Stomach (tissue), 4 donors: ENCODE data around the gene ZNF83.

Source experiments
- CTCF ChIP-seq, 7 experiments: fragments of 450-650 bp in 4 of 7; fragments of 200-600 bp in 3 of 7; sonication (generic) in 3 of 7; IDR thresholded peaks; one replicate each; pipeline ENCODE4 v1.5.1; 2016 to 2019; ENCODE audit warnings: antibody characterized with exemption in 7 of 7, control low read depth in 2 of 7, mild to moderate bottlenecking in 1 of 7
- EP300 ChIP-seq: sonication (generic); formaldehyde crosslinking; IDR thresholded peaks from one replicate; pipeline ENCODE4 v1.6.1; 2017; ENCODE audit warnings: antibody characterized with exemption

- TF ChIP-seq CTCF (IDR thresholded peaks at IDR 0.05) = no peak
- no peak for TF ChIP-seq EP300
Measured at GRCh38 chr19:52585604-52586003, 52.6 kb downstream of the ZNF83 start.
